Stimulated activated CD8-positive, alpha-beta memory T cell treated with anti-CD3 and anti-CD28 coated beads, Interleukin-7, amount 100 ng/mL, for 48 hours (primary cell): ENCODE measurements around the gene KDM8.
"Not testable (repeated sequence)": the region's sequence is repeated elsewhere in the genome, so short reads cannot be mapped to it uniquely, and the experiment has no call there.

Experiments
- DNase-seq, 2 donors: peaks; one replicate each; pipeline ENCODE4 v3.0.0-alpha.2; 2020; ENCODE audit warnings: low read depth in 1 of 2; ENCODE audit errors: extremely low read depth in 1 of 2

The KDM8 gene

GRCh38 chr16:27240948-27241531, 37.7 kb downstream of the KDM8 start:
- no peak for DNase-seq

GRCh38 chr16:27241658-27242057, 38.3 kb downstream of the KDM8 start:
- no peak for DNase-seq

GRCh38 chr16:27242398-27242797, 39.1 kb downstream of the KDM8 start:
- no peak for DNase-seq

GRCh38 chr16:27242868-27243590, 39.7 kb downstream of the KDM8 start:
- DNase-seq: no peak

- DNase-seq: no peak
These were observed 40.5 kb downstream of the KDM8 start for GRCh38 chr16:27243725-27244362.

- DNase-seq: no peak
These were observed 41.0 kb downstream of the KDM8 start for GRCh38 chr16:27244363-27244755.

- DNase-seq: peak in 1 of 2 donors; percentile 74
These were observed 42.2 kb downstream of the KDM8 start for GRCh38 chr16:27245276-27246172.

GRCh38 chr16:27246439-27246838, 43.1 kb downstream of the KDM8 start:
- no peak for DNase-seq

- DNase-seq: not testable (repeated sequence)
These were observed 43.8 kb downstream of the KDM8 start for GRCh38 chr16:27247076-27247475.

GRCh38 chr16:27248036-27248435, 44.7 kb downstream of the KDM8 start:
- no peak for DNase-seq

GRCh38 chr16:27248886-27249285, 45.6 kb downstream of the KDM8 start:
- DNase-seq: not testable (repeated sequence)

- DNase-seq: no peak
These were observed 48.3 kb downstream of the KDM8 start for GRCh38 chr16:27251541-27252205.

- DNase-seq: no peak
These were observed 48.9 kb downstream of the KDM8 start for GRCh38 chr16:27252206-27252585.

- no peak for DNase-seq
These were observed 50.2 kb downstream of the KDM8 start for GRCh38 chr16:27253526-27253930.

GRCh38 chr16:27254262-27254811, 51.0 kb downstream of the KDM8 start:
- no peak for DNase-seq

GRCh38 chr16:27256861-27257260, 53.5 kb downstream of the KDM8 start:
- DNase-seq: no peak

GRCh38 chr16:27257271-27257670, 53.9 kb downstream of the KDM8 start:
- DNase-seq: no peak

- DNase-seq: no peak
These were observed 55.0 kb downstream of the KDM8 start for GRCh38 chr16:27258241-27258734.

GRCh38 chr16:27259710-27260109, 56.4 kb downstream of the KDM8 start:
- no peak for DNase-seq

GRCh38 chr16:27262904-27263423, 59.6 kb downstream of the KDM8 start:
- not testable (repeated sequence) for DNase-seq
